H9 (cell line): ENCODE data around the gene NLN. TPM values are rescaled to one million over a fixed set of nuclear protein-coding genes. Genes with fewer than 3 reads are reported as not detected.
"Not testable (repeated sequence)": the region's sequence is repeated elsewhere in the genome, so short reads cannot be mapped to it uniquely, and the experiment has no call there.

Source experiments
- DNase-seq: peaks from one replicate; pipeline ENCODE4 v3.0.0-alpha.2; 2017
- H2AFZ ChIP-seq: one replicate; pipeline ENCODE4 v1.6.1; 2013; ENCODE audit warnings: mild to moderate bottlenecking, low read length, control low read depth, moderate library complexity
- H2AK5ac ChIP-seq: 2 replicates; pipeline ENCODE4 v1.6.1; 2013; ENCODE audit warnings: low read length, control low read depth, mixed read lengths; ENCODE audit not compliant: insufficient read length
- H2BK120ac ChIP-seq: one replicate; pipeline ENCODE4 v1.6.1; 2013; ENCODE audit warnings: low read depth, mild to moderate bottlenecking, low read length, control low read depth, inconsistent platforms; ENCODE audit not compliant: poor library complexity, severe bottlenecking
- H2BK12ac ChIP-seq: 2 replicates; pipeline ENCODE4 v1.6.1; 2013; ENCODE audit warnings: low read length, control low read depth, mixed read lengths, low read depth; ENCODE audit not compliant: insufficient read length
- H2BK15ac ChIP-seq: 2 replicates; pipeline ENCODE4 v1.6.1; 2013; ENCODE audit warnings: low read depth, low read length, control low read depth
- H2BK20ac ChIP-seq: one replicate; pipeline ENCODE4 v1.6.1; 2013; ENCODE audit warnings: low read depth, mild to moderate bottlenecking, low read length, control low read depth, inconsistent platforms; ENCODE audit not compliant: poor library complexity, severe bottlenecking
- H2BK5ac ChIP-seq: 2 replicates; pipeline ENCODE4 v1.6.1; 2013; ENCODE audit warnings: low read length, control low read depth, mixed read lengths; ENCODE audit not compliant: insufficient read length
- H3K14ac ChIP-seq: 2 replicates; pipeline ENCODE4 v1.6.1; 2013; ENCODE audit warnings: low read length, control low read depth; ENCODE audit not compliant: insufficient read depth
- H3K18ac ChIP-seq: 2 replicates; pipeline ENCODE4 v1.6.1; 2013; ENCODE audit warnings: low read depth, mild to moderate bottlenecking, mixed read lengths, low read length, control low read depth; ENCODE audit not compliant: insufficient read length
- H3K23ac ChIP-seq: 2 replicates; pipeline ENCODE4 v1.6.1; 2013; ENCODE audit warnings: low read length, control low read depth, mixed read lengths, low read depth; ENCODE audit not compliant: insufficient read length
- H3K23me2 ChIP-seq: 2 replicates; pipeline ENCODE4 v1.6.1; 2013; ENCODE audit warnings: low read depth, mild to moderate bottlenecking, mixed read lengths, low read length, control low read depth; ENCODE audit not compliant: insufficient read length, poor library complexity, severe bottlenecking
- H3K27ac ChIP-seq: 2 replicates; pipeline ENCODE4 v1.5.1; 2013; ENCODE audit warnings: low read length, control low read depth, mixed read lengths, low read depth; ENCODE audit not compliant: insufficient read length
- H3K27me3 ChIP-seq: 2 replicates; pipeline ENCODE4 v1.6.1; 2013; ENCODE audit warnings: low read length, control low read depth, inconsistent platforms; ENCODE audit not compliant: insufficient read depth
- H3K4ac ChIP-seq: 2 replicates; pipeline ENCODE4 v1.6.1; 2013; ENCODE audit warnings: low read depth, mild to moderate bottlenecking, control low read depth, inconsistent platforms, low read length, moderate library complexity
- H3K4me1 ChIP-seq: 2 replicates; pipeline ENCODE4 v1.6.1; 2013; ENCODE audit warnings: low read length, control low read depth, inconsistent platforms; ENCODE audit not compliant: insufficient read depth
- H3K4me2 ChIP-seq: 2 replicates; pipeline ENCODE4 v1.6.1; 2013; ENCODE audit warnings: low read length, control low read depth, mixed read lengths; ENCODE audit not compliant: insufficient read length, insufficient read depth
- H3K56ac ChIP-seq: 2 replicates; pipeline ENCODE4 v1.6.1; 2013; ENCODE audit warnings: low read depth, mild to moderate bottlenecking, mixed read lengths, low read length, control low read depth; ENCODE audit not compliant: insufficient read length
- H3K79me1 ChIP-seq: 2 replicates; pipeline ENCODE4 v1.6.1; 2013; ENCODE audit warnings: low read depth, mild to moderate bottlenecking, moderate library complexity, low read length, control low read depth, inconsistent platforms; ENCODE audit not compliant: insufficient read depth, poor library complexity, severe bottlenecking
- H3K79me2 ChIP-seq: 2 replicates; pipeline ENCODE4 v1.6.1; 2013; ENCODE audit warnings: low read length, control low read depth, inconsistent platforms; ENCODE audit not compliant: insufficient read depth
- H3K9ac ChIP-seq: 2 replicates; pipeline ENCODE4 v1.6.1; 2013; ENCODE audit warnings: low read length, control low read depth, mixed read lengths; ENCODE audit not compliant: insufficient read length; ENCODE audit errors: extremely low read depth
- H3K9me3 ChIP-seq: one replicate; pipeline ENCODE4 v1.6.1; 2013; ENCODE audit warnings: low read depth, low read length, inconsistent platforms; ENCODE audit not compliant: control insufficient read depth
- H3T11ph ChIP-seq: one replicate; pipeline ENCODE4 v1.6.1; 2013; ENCODE audit warnings: mild to moderate bottlenecking, low read length, control low read depth, inconsistent platforms
- H4K20me1 ChIP-seq: one replicate; pipeline ENCODE4 v1.6.1; 2013; ENCODE audit not compliant: control insufficient read depth, insufficient read length, insufficient read depth
- H4K5ac ChIP-seq: 2 replicates; pipeline ENCODE4 v1.6.1; 2013; ENCODE audit warnings: low read depth, mild to moderate bottlenecking, mixed read lengths, low read length, control low read depth; ENCODE audit not compliant: insufficient read length
- H4K8ac ChIP-seq: replicated peaks from 2 replicates; pipeline ENCODE4 v1.6.1; 2013; ENCODE audit warnings: low read length, control low read depth, mixed read lengths, low read depth; ENCODE audit not compliant: insufficient read length
- H4K91ac ChIP-seq: 2 replicates; pipeline ENCODE4 v1.6.1; 2013; ENCODE audit warnings: low read depth, mild to moderate bottlenecking, moderate library complexity, mixed read lengths, low read length, control low read depth; ENCODE audit not compliant: insufficient read length
- H3K27ac Mint-ChIP-seq, 3 experiments: 2 replicates in 2 of 3; 3 replicates in 1 of 3; pipeline ENCODE4 v1.8.0; 2020 to 2021; ENCODE audit warnings: mixed read lengths in 3 of 3, mild to moderate bottlenecking in 1 of 3, moderate library complexity in 1 of 3
- H3K27me3 Mint-ChIP-seq: 2 replicates; pipeline ENCODE4 v1.8.0; 2021; ENCODE audit warnings: low read depth, mild to moderate bottlenecking, moderate library complexity, mixed read lengths
- H3K36me3 Mint-ChIP-seq, 3 experiments: 2 replicates in 2 of 3; 3 replicates in 1 of 3; pipeline ENCODE4 v1.8.0; 2020 to 2021; ENCODE audit warnings: low read depth in 3 of 3, mixed read lengths in 3 of 3; ENCODE audit not compliant: insufficient read depth in 1 of 3
- H3K4me1 Mint-ChIP-seq, 2 experiments: 2 replicates each; pipeline ENCODE4 v1.8.0; 2020; ENCODE audit warnings: mixed read lengths in 2 of 2
- H3K4me3 Mint-ChIP-seq, 2 experiments: 2 replicates in 1 of 2; 3 replicates in 1 of 2; pipeline ENCODE4 v1.8.0; 2020 to 2021; ENCODE audit warnings: mild to moderate bottlenecking in 2 of 2, mixed read lengths in 2 of 2, moderate library complexity in 1 of 2
- H3K9me3 Mint-ChIP-seq, 2 experiments: 2 replicates in 1 of 2; 3 replicates in 1 of 2; pipeline ENCODE4 v1.8.0; 2020; ENCODE audit warnings: mild to moderate bottlenecking in 2 of 2, mixed read lengths in 2 of 2, moderate library complexity in 1 of 2
- WGBS: extraction: QIAGEN DNeasy Blood & Tissue Kit; methylation state at CpG from one replicate; pipeline ENCODE4 v1.1.7; 2013; ENCODE audit warnings: missing lambda C conversion rate, low lambda C conversion rate, mixed read lengths; ENCODE audit not compliant: insufficient read length; ENCODE audit errors: extremely low coverage; 5-methylcytosine and 5-hydroxymethylcytosine counted together
- total RNA-seq: library from RNA; stranded (reverse); gene quantifications from 2 replicates; pipeline ENCODE4 v1.2.1, GENCODE V29; 2021

The NLN gene
- total RNA-seq, 1 experiment from 2014 or later: 137 TPM

GRCh38 chr5:65734196-65734775 lies 12.3 kb downstream of the NLN start:
- H3K9me3 Mint-ChIP-seq, H2AK5ac ChIP-seq, H4K8ac ChIP-seq, H3K23me2 ChIP-seq, H2BK12ac ChIP-seq, H3K4me2 ChIP-seq, H3K9me3 ChIP-seq, H3K27me3 Mint-ChIP-seq, DNase-seq, H3K18ac ChIP-seq, H3T11ph ChIP-seq, H3K4ac ChIP-seq, H4K20me1 ChIP-seq, H3K23ac ChIP-seq, H2AFZ ChIP-seq, H2BK20ac ChIP-seq, H3K27ac Mint-ChIP-seq, H3K14ac ChIP-seq, H3K27ac ChIP-seq, H3K27me3 ChIP-seq, H4K91ac ChIP-seq, H2BK120ac ChIP-seq, H3K79me1 ChIP-seq, H3K4me1 ChIP-seq, H3K9ac ChIP-seq, H3K56ac ChIP-seq, H3K4me3 Mint-ChIP-seq, H2BK15ac ChIP-seq, H4K5ac ChIP-seq, H2BK5ac ChIP-seq: not testable (repeated sequence)
- Mint-ChIP-seq H3K36me3 (peaks cover 8 to 20% (median 10%) of the 10 kb centered on the region in 3 experiments; a peak in 4 of 7 replicates), H3K4me1 (peaks cover 25% of the 10 kb centered on the region in 2 experiments)
- WGBS: no CpG with 5 or more reads among the region's 7 CpGs
- peaks cover 25% of the 10 kb centered on the region; the same call in 1 of the 2 replicates for H3K79me2 ChIP-seq
